ENCODE data around the gene LDHB. TPM values are rescaled to one million over a fixed set of nuclear protein-coding genes. Genes with fewer than 3 reads are reported as not detected.

The LDHB gene
- polyA plus RNA-seq, 1 of the 3 experiments (the other 2 are of a cell fraction), result 469 TPM

- TF ChIP-seq, protein P1, sequence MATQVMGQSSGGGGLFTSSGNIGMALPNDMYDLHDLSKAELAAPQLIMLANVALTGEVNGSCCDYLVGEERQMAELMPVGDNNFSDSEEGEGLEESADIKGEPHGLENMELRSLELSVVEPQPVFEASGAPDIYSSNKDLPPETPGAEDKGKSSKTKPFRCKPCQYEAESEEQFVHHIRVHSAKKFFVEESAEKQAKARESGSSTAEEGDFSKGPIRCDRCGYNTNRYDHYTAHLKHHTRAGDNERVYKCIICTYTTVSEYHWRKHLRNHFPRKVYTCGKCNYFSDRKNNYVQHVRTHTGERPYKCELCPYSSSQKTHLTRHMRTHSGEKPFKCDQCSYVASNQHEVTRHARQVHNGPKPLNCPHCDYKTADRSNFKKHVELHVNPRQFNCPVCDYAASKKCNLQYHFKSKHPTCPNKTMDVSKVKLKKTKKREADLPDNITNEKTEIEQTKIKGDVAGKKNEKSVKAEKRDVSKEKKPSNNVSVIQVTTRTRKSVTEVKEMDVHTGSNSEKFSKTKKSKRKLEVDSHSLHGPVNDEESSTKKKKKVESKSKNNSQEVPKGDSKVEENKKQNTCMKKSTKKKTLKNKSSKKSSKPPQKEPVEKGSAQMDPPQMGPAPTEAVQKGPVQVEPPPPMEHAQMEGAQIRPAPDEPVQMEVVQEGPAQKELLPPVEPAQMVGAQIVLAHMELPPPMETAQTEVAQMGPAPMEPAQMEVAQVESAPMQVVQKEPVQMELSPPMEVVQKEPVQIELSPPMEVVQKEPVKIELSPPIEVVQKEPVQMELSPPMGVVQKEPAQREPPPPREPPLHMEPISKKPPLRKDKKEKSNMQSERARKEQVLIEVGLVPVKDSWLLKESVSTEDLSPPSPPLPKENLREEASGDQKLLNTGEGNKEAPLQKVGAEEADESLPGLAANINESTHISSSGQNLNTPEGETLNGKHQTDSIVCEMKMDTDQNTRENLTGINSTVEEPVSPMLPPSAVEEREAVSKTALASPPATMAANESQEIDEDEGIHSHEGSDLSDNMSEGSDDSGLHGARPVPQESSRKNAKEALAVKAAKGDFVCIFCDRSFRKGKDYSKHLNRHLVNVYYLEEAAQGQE (IDR thresholded peaks at IDR 0.05; ENCODE audit: low read depth, low read length), result no peak
- TF ChIP-seq ELF1 (IDR thresholded peaks at IDR 0.05), result no peak
- TF ChIP-seq MXI1 (IDR thresholded peaks at IDR 0.05; ENCODE audit: low read depth, low read length), result no peak
- no peak for TF ChIP-seq TAF1 (IDR thresholded peaks at IDR 0.05; ENCODE audit: borderline replicate concordance, low read depth, low read length)
- no peak for TF ChIP-seq TCF12 (IDR thresholded peaks at IDR 0.05)
These were observed 57.4 kb downstream of the LDHB start (continued) for GRCh38 chr12:21600196-21600595.

- no peak overlapping the region for H3K4me2 ChIP-seq
- H3K27me3 ChIP-seq (ENCODE audit: insufficient read depth), result no peaks in the 10 kb centered on the region
- no peak for DNase-seq
- no peak overlapping the region for H2AFZ ChIP-seq (ENCODE audit: low read depth)
- H3K4me1 ChIP-seq (ENCODE audit: control insufficient read depth in 1 of 2, insufficient read depth in 2 of 2, low read depth in 1 of 2, low read length in 1 of 2), result no peaks in the 10 kb centered on the region
- no peak overlapping the region for H3K4me3 ChIP-seq (ENCODE audit: low read depth in 2 of 2, low read length in 1 of 2)
- TF ChIP-seq TAF1 (IDR thresholded peaks at IDR 0.05; ENCODE audit: borderline replicate concordance, low read depth, low read length), result no peak
- no peak for TF ChIP-seq SMC3 (IDR thresholded peaks at IDR 0.05; ENCODE audit: low read depth, low read length)
- no peak for TF ChIP-seq JUND (IDR thresholded peaks at IDR 0.05)
- TF ChIP-seq USF1 (IDR thresholded peaks at IDR 0.05; ENCODE audit: borderline replicate concordance, low read depth), result no peak
- no peak for TF ChIP-seq USF2 (IDR thresholded peaks at IDR 0.05; ENCODE audit: borderline replicate concordance, low read depth, low read length)
- TF ChIP-seq CHD2 (IDR thresholded peaks at IDR 0.05; ENCODE audit: low read length, partially characterized antibody), result no peak
- TF ChIP-seq FOXJ3 (CRISPR knock-in tag; IDR thresholded peaks at IDR 0.05), result no peak
- no peak for TF ChIP-seq NRF1 (IDR thresholded peaks at IDR 0.05; ENCODE audit: low read depth, low read length)
- no peak for TF ChIP-seq SIN3A (IDR thresholded peaks at IDR 0.05; ENCODE audit: borderline replicate concordance, low read depth, low read length)
- no peak for TF ChIP-seq EZH2phosphoT487 (IDR thresholded peaks at IDR 0.05; ENCODE audit: borderline replicate concordance, low read depth)
- TF ChIP-seq, protein P2, sequence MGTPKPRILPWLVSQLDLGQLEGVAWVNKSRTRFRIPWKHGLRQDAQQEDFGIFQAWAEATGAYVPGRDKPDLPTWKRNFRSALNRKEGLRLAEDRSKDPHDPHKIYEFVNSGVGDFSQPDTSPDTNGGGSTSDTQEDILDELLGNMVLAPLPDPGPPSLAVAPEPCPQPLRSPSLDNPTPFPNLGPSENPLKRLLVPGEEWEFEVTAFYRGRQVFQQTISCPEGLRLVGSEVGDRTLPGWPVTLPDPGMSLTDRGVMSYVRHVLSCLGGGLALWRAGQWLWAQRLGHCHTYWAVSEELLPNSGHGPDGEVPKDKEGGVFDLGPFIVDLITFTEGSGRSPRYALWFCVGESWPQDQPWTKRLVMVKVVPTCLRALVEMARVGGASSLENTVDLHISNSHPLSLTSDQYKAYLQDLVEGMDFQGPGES (IDR thresholded peaks at IDR 0.05; ENCODE audit: low read depth, low read length), result no peak
- TF ChIP-seq GABPA (IDR thresholded peaks at IDR 0.05; ENCODE audit: low read depth), result no peak
- no peak for TF ChIP-seq RAD21 (IDR thresholded peaks at IDR 0.05; ENCODE audit: low read length)
- TF ChIP-seq NFIC (IDR thresholded peaks at IDR 0.05; ENCODE audit: borderline replicate concordance), result no peak
- TF ChIP-seq TEAD4 (IDR thresholded peaks at IDR 0.05; ENCODE audit: borderline replicate concordance, insufficient read depth), result no peak
- no peak for TF ChIP-seq RXRA (IDR thresholded peaks at IDR 0.05; ENCODE audit: borderline replicate concordance, low read depth)
- TF ChIP-seq FOXM1 (IDR thresholded peaks at IDR 0.05; ENCODE audit: low read depth), result no peak
- ChIA-PET POLR2A (no interaction called here), CTCF (interaction anchor here (0.9 to 1.0 kb wide), 2 partner anchors 9 to 14 kb away, joined by 3 to 4 read pairs; no protein-coding TSS in a partner anchor)
- no peaks in the 10 kb centered on the region for H3K9me3 ChIP-seq
- WGBS (ENCODE audit: low lambda C conversion rate), result 34% methylated on average over 3 of the region's 3 CpGs
- H3F3A ChIP-seq (replicated peaks; ENCODE audit: insufficient read depth), result no peaks in the 10 kb centered on the region
- no peaks in the 10 kb centered on the region for H3K9me2 ChIP-seq
- no peaks in the 10 kb centered on the region for H4K20me1 ChIP-seq (ENCODE audit: insufficient read depth)
- H3K36me3 ChIP-seq (replicated peaks in 1 of 2; ENCODE audit: control insufficient read depth in 1 of 2, insufficient read depth in 2 of 2, low read length in 1 of 2), result no peaks in the 10 kb centered on the region
- H3K79me2 ChIP-seq (ENCODE audit: insufficient read depth), result no peaks in the 10 kb centered on the region
- no peak overlapping the region for H3K9ac ChIP-seq
- no peak overlapping the region for H3K27ac ChIP-seq (ENCODE audit: low read depth in 2 of 2, low read length in 1 of 2)
These were observed 58.3 kb downstream of the LDHB start for GRCh38 chr12:21599143-21599999.

Data from SK-N-SH (cell line).